GM18508 (cell line): ENCODE results near the gene SLC25A42.

Experiments
- ATAC-seq: cut with Tn5 transposase; IDR thresholded peaks from one replicate; pipeline ENCODE4 v1.9.1; 2021; ENCODE audit warnings: moderate number of reproducible peaks; ENCODE audit not compliant: insufficient read depth, unreplicated experiment

The SLC25A42 gene

GRCh38 chr19:19067276-19068072, 3.7 kb downstream of the SLC25A42 start:
- ATAC-seq = no peak

DNA sequence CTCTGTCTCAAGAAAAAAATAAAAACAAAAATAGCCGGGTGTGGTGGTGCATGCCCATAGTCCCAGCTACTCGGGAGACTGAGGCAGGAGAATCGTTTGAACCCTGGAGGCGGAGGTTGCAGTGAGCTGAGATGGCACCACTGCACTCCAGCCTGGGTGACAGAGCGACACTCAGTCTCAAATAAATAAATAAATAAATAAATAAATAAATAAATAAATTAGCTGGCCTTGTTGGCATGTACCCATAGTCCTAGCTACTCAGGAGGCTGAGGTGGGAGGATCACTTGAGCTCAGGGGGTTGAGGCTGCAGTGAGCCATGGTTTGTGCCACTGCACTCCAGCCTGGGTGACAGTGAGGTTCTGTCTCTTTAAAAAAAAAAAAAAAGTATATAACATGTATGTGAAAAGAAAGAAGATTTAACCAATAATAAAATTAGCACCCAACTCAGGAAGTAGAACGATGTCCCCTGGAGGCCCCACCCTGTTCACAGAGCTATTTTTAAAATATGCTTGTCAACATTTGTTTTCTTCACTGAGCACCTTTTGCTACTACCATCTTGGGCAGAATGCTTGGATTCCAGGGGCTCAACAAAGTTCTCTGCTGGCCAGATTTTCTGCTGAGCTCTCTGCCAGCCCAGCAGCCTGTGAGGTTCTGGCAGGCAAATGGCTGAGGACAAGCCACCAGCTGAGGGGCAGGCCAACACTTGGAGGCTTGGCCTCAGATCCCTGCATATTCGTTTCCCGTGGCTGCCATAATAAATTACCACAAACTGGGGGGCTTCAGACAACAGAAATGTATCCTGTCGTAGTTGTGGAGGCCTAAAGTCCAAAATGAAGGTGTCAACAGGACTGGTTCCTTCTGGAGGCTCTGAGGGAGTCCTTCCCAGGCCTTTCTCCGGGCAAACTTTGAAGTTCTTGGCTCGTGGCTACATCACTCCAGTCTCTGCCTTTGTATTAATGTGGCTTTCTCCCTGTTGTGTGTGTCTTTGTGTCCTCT, 5.2 kb downstream of the SLC25A42 start:
- no peak for ATAC-seq

- no peak for ATAC-seq
These were observed 8.1 kb downstream of the SLC25A42 start for GRCh38 chr19:19071897-19072296.

- ATAC-seq = no peak
These were observed 10.5 kb downstream of the SLC25A42 start for GRCh38 chr19:19074196-19074882.

- ATAC-seq = no peak
These were observed 11.3 kb downstream of the SLC25A42 start for GRCh38 chr19:19075126-19075525.

- no peak for ATAC-seq
These were observed 12.7 kb downstream of the SLC25A42 start for GRCh38 chr19:19076476-19076875.

GRCh38 chr19:19077103-19077502, 13.3 kb downstream of the SLC25A42 start:
- no peak for ATAC-seq

DNA sequence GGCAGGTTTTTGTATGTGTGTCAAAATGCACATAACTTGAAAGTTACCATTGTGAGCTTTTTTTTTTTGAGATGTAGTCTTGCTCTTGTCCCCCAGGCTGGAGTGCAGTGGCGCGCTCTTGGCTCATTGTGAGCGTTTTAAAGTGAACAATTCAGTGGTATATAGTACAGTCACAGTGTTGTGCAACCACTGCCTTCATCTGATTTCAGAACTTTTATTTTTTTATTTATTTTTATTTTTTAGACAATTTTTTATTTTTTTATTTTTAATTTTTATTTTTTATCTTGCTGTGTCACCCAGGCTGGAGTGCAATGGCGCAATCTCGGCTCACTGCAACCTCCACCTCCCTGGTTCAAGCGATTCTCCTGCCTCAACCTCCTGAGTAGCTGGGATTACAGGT, 15.0 kb downstream of the SLC25A42 start:
- no peak for ATAC-seq

DNA sequence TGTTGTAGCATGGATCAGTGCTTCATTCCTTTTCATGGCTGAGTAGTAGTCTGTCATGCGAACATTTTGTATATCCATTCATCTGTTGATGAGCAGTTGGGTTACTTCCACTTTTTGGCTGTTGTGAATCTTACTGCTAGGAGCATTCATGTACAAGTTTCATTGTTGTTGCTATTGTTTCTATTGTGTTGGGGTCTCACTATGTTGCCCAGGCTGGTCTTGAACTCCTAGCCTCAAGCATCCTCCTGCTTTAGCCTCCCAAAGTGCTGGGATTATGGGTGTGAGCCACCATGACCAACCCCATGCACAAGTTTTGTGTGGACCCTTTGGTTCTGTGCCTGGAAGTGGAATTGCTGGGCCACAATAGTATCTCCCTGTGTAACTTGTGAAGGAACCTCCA, 15.8 kb downstream of the SLC25A42 start:
- no peak for ATAC-seq

DNA sequence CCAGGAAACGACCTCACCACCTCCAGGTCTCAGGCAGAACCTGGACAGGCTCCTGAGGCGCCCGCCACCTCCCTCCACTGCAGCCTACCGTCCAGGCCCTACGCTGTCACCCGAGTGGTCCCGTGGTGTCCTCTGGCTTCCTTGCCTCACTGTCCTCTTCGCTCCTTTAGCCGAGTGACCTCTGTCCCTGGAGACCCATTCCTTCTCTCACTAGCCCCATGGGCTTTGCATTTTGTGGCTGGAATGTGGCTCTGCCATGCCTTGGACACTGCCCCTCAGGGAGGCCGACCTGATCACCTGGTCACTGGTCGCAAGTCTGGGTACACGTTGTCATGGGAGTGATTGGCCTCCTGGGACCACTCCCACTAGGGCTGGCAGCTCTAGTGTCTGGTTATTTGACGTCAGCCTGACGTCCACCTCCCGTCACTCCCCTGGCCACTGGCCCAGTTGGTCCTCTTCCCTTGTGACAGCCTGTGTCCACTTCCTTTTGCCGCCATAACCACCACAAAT, 17.9 kb downstream of the SLC25A42 start:
- no peak for ATAC-seq

GRCh38 chr19:19083413-19084178, 19.8 kb downstream of the SLC25A42 start:
- no peak for ATAC-seq

GRCh38 chr19:19087676-19088075, 23.9 kb downstream of the SLC25A42 start:
- no peak for ATAC-seq

DNA sequence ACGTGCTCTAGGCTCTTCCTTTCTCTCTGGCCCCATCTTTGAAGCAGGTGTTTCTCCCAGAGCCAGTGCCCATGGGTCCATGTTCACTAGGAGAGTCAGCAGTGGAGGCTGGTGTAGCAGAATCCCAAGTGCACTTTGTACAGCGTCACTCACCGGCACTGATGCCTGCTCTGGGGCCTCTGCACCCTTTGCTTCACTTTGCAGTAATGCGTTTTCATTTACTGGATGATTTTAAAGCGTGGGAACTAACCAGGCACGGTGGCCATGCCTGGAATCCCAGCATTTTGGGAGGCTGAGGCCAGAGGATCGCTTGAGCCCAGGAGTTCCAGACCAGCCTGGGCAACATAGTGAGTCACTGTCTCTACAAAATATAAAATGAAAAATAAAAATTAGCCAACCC, 30.7 kb downstream of the SLC25A42 start:
- no peak for ATAC-seq

- no peak for ATAC-seq
These were observed 31.9 kb downstream of the SLC25A42 start for GRCh38 chr19:19095691-19096090.

DNA sequence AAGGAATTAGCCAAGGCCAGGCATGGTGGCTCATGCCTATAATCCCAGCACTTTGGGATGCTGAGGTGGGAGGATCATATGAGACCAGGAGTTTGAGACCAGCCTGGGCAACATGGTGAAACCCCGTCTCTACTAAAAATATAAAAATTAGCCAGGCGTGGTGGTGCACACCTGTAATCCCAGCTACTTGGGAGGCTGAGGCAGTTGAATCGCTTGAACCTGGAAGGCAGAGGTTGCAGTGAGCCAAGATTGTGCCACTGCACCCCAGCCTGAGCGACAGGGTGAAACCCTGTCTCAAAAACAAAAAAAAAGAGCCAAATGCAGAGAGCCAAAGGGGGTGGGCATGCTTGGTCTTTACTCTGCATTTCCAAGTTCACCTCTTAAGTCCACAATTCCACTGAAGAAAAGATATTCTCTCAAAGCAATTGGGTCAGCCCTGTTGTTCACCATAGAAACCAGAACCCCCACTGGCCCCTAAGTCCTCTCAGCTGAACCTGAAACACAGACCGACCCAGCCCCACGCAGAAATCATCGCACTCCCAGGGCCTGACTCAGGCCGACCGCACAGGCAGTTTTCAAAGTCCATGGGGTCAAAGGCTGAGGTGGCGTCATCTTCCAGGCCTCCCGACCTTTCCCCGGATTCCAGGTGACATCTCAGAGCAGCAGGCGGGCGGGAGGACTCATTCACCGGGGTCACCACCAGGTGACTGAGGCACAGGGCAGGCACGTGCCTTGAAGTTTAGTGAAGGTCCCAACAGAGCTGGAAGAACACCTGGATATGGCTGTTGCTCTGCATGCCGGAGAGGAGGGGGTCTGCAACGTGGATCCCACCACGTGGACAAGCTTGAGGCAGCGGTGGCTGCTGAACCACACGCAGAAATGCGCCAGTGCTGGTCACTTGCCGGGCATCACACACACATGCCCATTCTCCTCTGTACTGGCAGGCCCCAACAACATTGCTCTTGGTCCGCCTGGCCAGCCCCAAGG, 33.1 kb downstream of the SLC25A42 start:
- ATAC-seq = no peak

DNA sequence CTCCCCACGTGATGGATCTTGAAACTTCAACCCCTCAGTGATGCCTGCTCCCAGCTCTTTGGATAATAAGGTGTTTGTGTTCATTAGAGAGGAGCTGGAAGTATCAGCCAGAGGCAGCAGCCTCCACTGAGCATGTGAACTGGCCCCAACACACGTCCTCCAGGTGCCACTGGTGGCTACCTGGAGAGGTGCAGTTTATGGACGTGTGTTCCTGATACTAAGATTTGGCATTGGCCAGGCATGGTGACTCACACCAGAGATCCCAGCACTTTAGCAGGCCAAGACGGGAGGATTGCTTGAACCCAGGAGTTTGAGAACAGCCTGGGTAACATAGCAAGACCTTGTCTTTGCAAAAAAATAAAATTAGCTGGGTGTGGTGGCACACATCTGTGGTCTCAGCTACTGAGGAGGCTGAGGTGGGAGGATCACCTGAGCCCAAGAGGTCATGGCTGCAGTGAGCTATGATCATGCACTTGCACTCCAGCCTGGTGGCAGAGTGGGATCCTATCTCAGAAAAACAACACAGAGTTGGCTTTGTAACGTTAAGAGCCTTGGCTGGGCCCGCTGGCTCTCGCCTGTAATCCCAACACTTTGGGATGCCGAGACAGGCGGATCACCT, 34.4 kb downstream of the SLC25A42 start:
- ATAC-seq = no peak

DNA sequence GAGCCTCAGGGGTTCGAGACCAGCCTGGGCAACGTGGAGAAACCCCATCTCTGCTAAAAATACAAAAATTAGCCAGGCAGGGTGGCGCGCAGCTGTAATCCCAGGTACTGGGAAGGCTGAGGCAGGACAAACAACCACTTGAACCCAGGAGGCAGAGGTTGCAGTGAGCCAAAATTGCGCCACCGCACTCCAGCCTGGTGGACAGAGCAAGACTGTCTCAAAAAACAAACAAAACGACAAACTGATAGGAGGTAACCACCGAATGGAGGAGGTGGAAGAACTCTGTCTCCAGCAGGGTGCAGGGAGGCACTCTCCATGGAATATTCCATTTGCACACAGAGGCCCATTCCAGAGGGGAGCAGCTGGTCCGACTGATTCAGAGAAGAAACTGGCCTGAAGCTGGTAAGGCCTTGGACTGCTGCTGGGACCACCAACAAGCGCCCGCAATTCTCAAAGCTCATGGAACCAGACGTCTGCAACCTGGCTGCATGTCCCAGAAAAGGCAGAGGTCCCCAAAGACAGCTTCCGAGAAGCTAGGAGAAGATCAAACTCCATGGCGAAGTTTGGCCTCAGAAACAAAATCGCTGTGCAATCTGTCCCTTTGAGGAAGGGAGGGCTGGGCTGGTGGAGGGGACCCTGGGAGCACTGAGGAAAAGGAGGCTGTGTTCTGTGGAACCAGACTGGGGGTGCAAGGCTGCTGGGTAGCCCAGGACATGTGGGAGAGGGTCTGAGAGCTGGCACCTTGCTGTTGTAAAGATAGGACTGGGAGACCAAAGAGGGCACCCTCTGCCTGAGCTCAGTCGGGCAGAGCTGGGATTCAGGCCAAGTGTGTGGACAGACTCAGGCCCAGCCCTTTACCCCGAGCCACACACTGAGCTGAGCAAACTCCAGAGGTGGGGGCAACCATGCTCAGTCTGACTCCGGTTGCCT, 35.2 kb downstream of the SLC25A42 start:
- ATAC-seq = no peak
